Lung (tissue), 12 donors: Measurements from ENCODE around the gene GTPBP8. TPM values are rescaled to one million over a fixed set of nuclear protein-coding genes. Genes with fewer than 3 reads are reported as not detected.

Experiments
- ATAC-seq: fragments of 200-7000 bp; cut with Tn5 transposase; one replicate; pipeline ENCODE4 v1.9.1; 2020; ENCODE audit warnings: moderate number of reproducible peaks; ENCODE audit not compliant: insufficient read depth, low FRiP score
- DNase-seq, 3 donors: peaks; one replicate each; pipeline ENCODE4 v3.0.0-alpha.2; 2013 to 2017
- H3K27ac ChIP-seq, 2 donors: one replicate each; pipeline ENCODE4 v1.5.1; 2013; ENCODE audit warnings: mild to moderate bottlenecking in 2 of 2, moderate library complexity in 2 of 2, control low read depth in 1 of 2, inconsistent platforms in 1 of 2, low read depth in 1 of 2, low read length in 1 of 2
- H3K27me3 ChIP-seq, 3 donors: one replicate each; pipeline ENCODE4 v1.5.1; 2013; ENCODE audit warnings: low read length in 2 of 3; ENCODE audit not compliant: control insufficient read depth in 3 of 3, insufficient read depth in 3 of 3
- H3K36me3 ChIP-seq, 4 donors: one replicate each; pipeline ENCODE4 v1.5.1; 2013; ENCODE audit warnings: low read length in 4 of 4, mild to moderate bottlenecking in 1 of 4, moderate library complexity in 1 of 4; ENCODE audit not compliant: control insufficient read depth in 4 of 4, insufficient read depth in 4 of 4
- H3K4me1 ChIP-seq, 5 donors: one replicate each; pipeline ENCODE4 v1.5.1; 2013; ENCODE audit warnings: low read length in 5 of 5, mild to moderate bottlenecking in 2 of 5, moderate library complexity in 1 of 5; ENCODE audit not compliant: control insufficient read depth in 5 of 5, insufficient read depth in 5 of 5
- H3K4me3 ChIP-seq: one replicate; pipeline ENCODE4 v1.5.1; 2013; ENCODE audit warnings: mild to moderate bottlenecking, control low read depth, moderate library complexity
- H3K9ac ChIP-seq, 2 donors: one replicate each; pipeline ENCODE4 v1.5.1; 2013; ENCODE audit warnings: low read length in 2 of 2, control low read depth in 1 of 2; ENCODE audit not compliant: insufficient read depth in 1 of 2
- H3K9me3 ChIP-seq, 4 donors: one replicate each; pipeline ENCODE4 v1.5.1; 2013; ENCODE audit warnings: low read length in 3 of 4, mild to moderate bottlenecking in 1 of 4, moderate library complexity in 1 of 4; ENCODE audit not compliant: control insufficient read depth in 4 of 4, insufficient read depth in 3 of 4
- WGBS, 2 donors: extraction: QIAGEN DNeasy Blood & Tissue Kit; methylation state at CpG; one replicate each; pipeline ENCODE4 v1.1.7; 2013; 5-methylcytosine and 5-hydroxymethylcytosine counted together
- polyA plus RNA-seq, 2 donors: library from polyadenylated mRNA; stranded (reverse); fragments of 200-250 nt; gene quantifications; one replicate each; pipeline ENCODE4 v1.2.1, GENCODE V29; 2013
- total RNA-seq, 2 donors: library from RNA; depleted of rRNA in 1 of 2; stranded (reverse); fragments of >200 nt in 1 of 2; gene quantifications; one replicate each; pipeline ENCODE4 v1.2.1, GENCODE V29; 2014 to 2021
- TF ChIP-seq, protein P1 (sequence below): IDR thresholded peaks from 2 replicates; pipeline ENCODE4 v1.5.1; 2012; ENCODE audit warnings: mild to moderate bottlenecking; ENCODE audit errors: control extremely low read depth, extremely low read depth
- donor health status: control.
- donor health status: control.
- donor health status: Bipolar disorder and iron deficiency.
- donor health status: healthy.
- donor health status: DM: yes; HTN: yes; CAD: no.

GTPBP8 gene
- total and polyA plus RNA-seq, 4 donors = 6.4 to 20.6 (median 13.6) TPM

DNA sequence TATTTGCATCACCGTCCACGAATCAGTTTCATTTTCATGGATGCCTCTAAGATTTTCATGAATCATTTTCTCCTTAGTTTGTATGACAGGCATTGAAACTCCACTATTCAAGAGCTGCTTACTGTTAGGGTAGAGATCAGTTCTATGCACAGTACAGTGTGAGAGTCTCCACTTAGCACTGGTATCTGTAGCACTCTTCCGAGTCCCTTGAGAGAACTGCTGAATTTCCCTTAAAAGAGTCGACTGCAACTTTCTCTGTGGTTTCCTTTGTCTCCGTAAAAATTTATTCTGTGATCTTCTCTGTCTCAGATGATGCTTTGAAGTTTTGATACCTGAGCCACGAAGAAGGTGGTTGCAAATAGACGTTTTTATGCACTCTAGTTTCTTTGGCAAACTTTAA lies 14.8 kb downstream of the GTPBP8 start:
- H3K27ac ChIP-seq = no peak overlapping the region
- 84% methylated on average over 7 of the region's 7 CpGs for WGBS, 2 donors
- no peaks in the 10 kb centered on the region for H3K9me3 ChIP-seq
- TF ChIP-seq, protein P1, sequence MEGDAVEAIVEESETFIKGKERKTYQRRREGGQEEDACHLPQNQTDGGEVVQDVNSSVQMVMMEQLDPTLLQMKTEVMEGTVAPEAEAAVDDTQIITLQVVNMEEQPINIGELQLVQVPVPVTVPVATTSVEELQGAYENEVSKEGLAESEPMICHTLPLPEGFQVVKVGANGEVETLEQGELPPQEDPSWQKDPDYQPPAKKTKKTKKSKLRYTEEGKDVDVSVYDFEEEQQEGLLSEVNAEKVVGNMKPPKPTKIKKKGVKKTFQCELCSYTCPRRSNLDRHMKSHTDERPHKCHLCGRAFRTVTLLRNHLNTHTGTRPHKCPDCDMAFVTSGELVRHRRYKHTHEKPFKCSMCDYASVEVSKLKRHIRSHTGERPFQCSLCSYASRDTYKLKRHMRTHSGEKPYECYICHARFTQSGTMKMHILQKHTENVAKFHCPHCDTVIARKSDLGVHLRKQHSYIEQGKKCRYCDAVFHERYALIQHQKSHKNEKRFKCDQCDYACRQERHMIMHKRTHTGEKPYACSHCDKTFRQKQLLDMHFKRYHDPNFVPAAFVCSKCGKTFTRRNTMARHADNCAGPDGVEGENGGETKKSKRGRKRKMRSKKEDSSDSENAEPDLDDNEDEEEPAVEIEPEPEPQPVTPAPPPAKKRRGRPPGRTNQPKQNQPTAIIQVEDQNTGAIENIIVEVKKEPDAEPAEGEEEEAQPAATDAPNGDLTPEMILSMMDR = no peak
- H3K27me3 ChIP-seq = no peaks in the 10 kb centered on the region
- H3K4me3 ChIP-seq = no peak overlapping the region
- no peak overlapping the region for H3K9ac ChIP-seq
- no peaks in the 10 kb centered on the region for H3K4me1 ChIP-seq
- no peak for ATAC-seq
- DNase-seq = no peak
- peaks cover 20 to 48% (median 29%) of the 10 kb centered on the region in 4 donors for H3K36me3 ChIP-seq

DNA sequence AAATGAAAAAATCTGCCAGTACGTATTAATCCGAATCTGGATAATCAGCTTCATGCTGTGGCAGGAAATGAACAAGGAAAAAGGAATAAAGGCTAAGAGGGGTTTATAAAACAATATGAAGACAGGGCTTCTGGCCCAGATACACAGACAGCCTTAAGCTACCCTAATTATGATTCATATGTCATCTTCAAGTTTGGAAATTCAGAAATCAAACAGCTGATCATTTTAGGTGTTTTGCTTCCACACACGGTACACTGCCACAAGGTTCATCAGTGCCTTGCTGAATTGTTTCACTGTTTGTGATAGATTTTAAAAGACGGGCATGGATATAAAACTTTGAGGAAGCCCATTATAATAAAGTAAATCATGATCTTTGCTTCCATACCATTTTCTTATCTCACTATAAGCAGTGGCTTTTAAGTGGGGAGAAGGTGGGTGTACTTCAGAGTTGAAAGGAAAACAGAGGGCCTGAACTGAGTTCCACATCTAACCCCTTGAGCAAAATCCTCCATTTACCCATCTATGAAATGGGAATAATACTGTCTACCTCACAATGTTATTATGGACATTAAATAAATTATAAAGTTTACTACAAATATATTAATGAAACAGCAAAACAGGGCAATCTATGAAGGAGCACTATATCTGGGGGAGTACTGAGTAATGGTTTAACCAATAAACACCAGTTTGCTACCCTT lies 15.7 kb downstream of the GTPBP8 start:
- no peak overlapping the region for H3K9ac ChIP-seq
- 89 to 95% methylated on average over 4 of the region's 4 CpGs for WGBS, 2 donors
- TF ChIP-seq, protein P1 = no peak

DNA sequence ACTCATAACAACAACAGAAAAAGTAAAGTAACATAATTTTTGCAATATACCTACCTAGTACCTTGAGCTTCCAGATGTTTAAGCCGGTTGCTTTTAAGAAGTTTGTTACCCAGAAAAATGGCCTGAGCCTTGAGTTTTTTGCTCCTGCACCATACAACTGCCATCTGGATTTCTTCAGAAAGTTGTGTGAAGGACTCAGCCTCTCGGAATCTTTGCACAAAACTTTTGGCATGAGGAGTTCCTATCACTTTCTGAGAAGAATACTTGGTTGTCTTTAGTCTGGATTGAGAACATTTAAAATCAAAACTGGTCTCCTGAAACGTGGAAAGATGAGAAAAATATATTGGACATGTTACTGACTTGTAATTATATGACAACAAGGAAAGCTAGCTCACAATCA lies 17.3 kb downstream of the GTPBP8 start:
- H3K27ac ChIP-seq = no peak overlapping the region
- H3K9ac ChIP-seq = no peak overlapping the region
- TF ChIP-seq, protein P1 = no peak
- ATAC-seq = no peak
- no peaks in the 10 kb centered on the region for H3K4me1 ChIP-seq
- no peaks in the 10 kb centered on the region for H3K9me3 ChIP-seq
- no peaks in the 10 kb centered on the region for H3K27me3 ChIP-seq
- 78 to 87% methylated on average over 3 of the region's 3 CpGs for WGBS, 2 donors
- H3K4me3 ChIP-seq = no peak overlapping the region
- H3K36me3 ChIP-seq = peaks cover 12 to 38% (median 27%) of the 10 kb centered on the region in 4 donors
- no peak for DNase-seq

More for the DNA sequence above, 15.7 kb downstream of the GTPBP8 start:
- H3K27me3 ChIP-seq = no peaks in the 10 kb centered on the region
- ATAC-seq (no peak), DNase-seq (no peak)
- no peak overlapping the region for H3K4me3 ChIP-seq
- no peaks in the 10 kb centered on the region for H3K4me1 ChIP-seq
- H3K36me3 ChIP-seq = peaks cover 20 to 41% (median 28%) of the 10 kb centered on the region in 4 donors
- H3K27ac ChIP-seq = no peak overlapping the region
- no peaks in the 10 kb centered on the region for H3K9me3 ChIP-seq

DNA sequence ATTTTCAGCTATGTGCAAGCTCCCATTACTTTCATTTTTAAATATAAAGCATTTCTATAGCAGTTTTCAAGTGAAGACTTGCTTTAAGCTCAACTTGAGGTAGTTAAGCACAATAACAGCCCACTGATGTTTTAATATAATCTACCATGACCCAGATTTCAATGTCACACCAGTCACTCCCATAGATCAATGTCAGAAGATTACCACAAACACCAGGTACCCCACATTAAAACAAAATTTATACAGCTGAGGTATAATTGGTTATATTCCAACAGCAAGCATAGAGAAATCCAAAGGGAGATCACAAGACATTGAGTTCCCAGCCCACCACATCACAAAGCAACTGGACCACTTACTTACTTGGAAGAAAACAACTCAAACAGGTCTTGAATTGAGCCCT lies 22.8 kb downstream of the GTPBP8 start:
- Histone ChIP-seq H3K9ac (no peak overlapping the region), H3K4me3 (no peak overlapping the region), H3K36me3 (peaks cover 2 to 27% (median 16%) of the 10 kb centered on the region in 4 donors), H3K27ac (no peak overlapping the region), H3K9me3 (no peaks in the 10 kb centered on the region), H3K4me1 (peaks cover 0 to 13% (median 3%) of the 10 kb centered on the region in 5 donors), H3K27me3 (no peaks in the 10 kb centered on the region)
- TF ChIP-seq, protein P1 = no peak
- no peak for DNase-seq
- ATAC-seq = no peak
